NCI-H748 (cell line): ENCODE results near the gene FOXP3.

ENCODE experiments used
- DNase-seq: peaks from one replicate; lab custom pipeline; 2025; ENCODE audit not compliant: unreplicated experiment; lab: John Stamatoyannopoulos, UW

The FOXP3 gene

DNA sequence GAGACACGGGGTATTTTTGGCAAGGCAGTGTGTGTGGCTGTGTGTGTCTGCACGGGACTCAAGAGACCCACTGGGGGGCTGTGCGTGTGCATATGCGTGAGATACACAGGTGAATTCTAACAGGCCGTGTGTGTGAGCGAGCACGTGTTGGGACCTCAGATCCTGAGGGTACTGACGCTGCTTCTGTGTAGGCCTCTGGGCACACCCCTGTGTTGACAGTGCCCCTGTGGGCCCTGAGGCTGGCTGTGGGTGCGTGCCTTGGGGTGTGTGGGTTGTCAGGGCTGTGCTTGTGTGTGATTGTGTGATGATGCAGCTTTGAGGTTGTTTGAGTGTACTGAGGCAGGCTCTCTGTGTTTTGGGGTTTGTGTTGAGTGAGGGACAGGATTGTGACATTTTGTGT, 13.9 kb downstream of the FOXP3 start:
- no peak for DNase-seq

- DNase-seq, result no peak
These were observed 14.4 kb downstream of the FOXP3 start for GRCh38 chrX:49250066-49250465.

DNA sequence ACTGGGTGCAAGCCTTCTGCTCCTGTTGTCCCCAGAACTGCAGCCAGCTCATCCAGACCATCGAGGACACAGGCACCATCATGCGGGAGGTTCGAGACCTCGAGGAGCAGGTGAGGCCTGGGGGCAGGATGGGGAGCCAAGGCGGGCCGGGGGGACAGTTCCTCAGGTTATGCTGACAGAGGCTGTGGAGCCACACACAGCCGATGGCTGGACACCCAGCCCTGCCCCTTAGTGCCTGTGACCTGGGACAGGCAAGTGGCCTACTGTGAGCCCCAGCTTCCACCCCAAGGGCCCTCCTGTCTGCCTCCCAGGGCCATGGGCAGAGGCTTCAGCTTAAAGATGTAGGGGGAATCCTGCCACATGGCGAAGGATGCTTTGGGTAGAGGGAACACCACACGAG, 14.9 kb downstream of the FOXP3 start:
- no peak for DNase-seq

DNA sequence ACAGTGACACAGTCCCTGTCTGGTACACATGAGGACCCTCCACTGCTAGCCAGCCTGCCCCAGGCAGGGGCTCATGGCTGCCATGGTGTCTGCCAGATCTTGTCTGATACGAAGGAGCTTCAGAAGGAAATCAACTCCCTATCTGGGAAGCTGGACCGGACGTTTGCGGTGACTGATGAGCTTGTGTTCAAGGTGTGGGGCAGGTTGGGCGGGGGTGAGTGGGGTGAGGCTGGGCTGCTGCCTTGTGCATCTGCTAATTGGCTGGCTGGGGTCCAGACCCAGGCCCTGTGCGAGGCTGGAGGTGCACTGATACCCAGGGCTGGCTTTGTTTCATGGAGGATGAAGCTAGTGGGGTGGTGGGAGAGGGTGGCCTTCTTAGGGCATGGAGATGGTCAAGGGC, 15.4 kb downstream of the FOXP3 start:
- DNase-seq, result no peak

GRCh38 chrX:49247916-49248811, 16.3 kb downstream of the FOXP3 start:
- no peak for DNase-seq

GRCh38 chrX:49247346-49247745, 17.2 kb downstream of the FOXP3 start:
- no peak for DNase-seq

DNA sequence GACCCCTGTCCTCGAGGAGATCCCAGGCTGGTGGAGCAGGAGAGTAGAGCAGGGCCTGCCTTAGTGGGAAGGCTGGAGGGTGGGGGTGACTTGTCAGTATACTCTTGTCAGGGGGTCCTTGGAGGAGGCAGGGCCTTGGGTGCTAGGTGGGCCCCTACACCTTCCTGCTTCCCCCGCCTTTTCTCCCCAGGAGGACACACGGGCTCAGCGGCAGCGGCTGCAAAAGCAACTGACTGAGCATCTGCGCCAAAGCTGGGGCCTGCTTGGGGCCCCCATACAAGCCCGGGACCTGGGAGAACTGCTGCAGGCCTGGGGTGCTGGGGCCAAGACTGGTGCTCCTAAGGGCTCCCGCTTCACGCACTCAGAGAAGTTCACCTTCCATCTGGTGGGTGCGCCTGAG, 18.0 kb downstream of the FOXP3 start:
- no peak for DNase-seq

- no peak for DNase-seq
These were observed 20.3 kb downstream of the FOXP3 start for GRCh38 chrX:49244207-49244606.

- no peak for DNase-seq
These were observed 21.3 kb downstream of the FOXP3 start for GRCh38 chrX:49243166-49243565.

- DNase-seq, result no peak
These were observed 21.9 kb downstream of the FOXP3 start for GRCh38 chrX:49242545-49243066.

DNA sequence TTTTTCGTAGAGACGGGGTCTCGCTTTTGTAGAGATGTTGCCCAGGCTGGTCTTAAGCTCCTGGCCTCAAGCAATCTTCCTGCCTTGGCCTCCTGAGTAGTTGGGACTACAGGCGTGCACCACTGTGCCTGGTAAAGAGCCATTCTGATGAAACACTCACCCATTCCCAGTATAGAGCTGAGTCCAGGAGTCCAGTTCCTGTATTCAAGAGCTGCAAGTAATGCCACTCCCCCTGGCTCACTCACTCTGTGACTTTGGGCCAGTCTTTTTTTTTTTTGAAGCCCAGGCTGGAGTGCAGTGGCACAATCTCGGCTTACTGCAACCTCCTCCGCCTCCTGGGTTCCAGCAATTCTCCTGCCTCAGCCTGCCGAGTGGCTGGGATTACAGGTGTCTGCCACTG, 25.8 kb downstream of the FOXP3 start:
- no peak for DNase-seq

- DNase-seq, result no peak
These were observed 27.4 kb downstream of the FOXP3 start for GRCh38 chrX:49237060-49237459.

- no peak for DNase-seq
These were observed 30.5 kb downstream of the FOXP3 start for GRCh38 chrX:49233887-49234555.

- no peak for DNase-seq
These were observed 31.3 kb downstream of the FOXP3 start, which contains the start of gene CACNA1F for GRCh38 chrX:49233176-49233575. TSS of gene CACNA1F (minus strand) at chrX:49233340. CDS start at chrX:49233309, 31 bp downstream.

DNA sequence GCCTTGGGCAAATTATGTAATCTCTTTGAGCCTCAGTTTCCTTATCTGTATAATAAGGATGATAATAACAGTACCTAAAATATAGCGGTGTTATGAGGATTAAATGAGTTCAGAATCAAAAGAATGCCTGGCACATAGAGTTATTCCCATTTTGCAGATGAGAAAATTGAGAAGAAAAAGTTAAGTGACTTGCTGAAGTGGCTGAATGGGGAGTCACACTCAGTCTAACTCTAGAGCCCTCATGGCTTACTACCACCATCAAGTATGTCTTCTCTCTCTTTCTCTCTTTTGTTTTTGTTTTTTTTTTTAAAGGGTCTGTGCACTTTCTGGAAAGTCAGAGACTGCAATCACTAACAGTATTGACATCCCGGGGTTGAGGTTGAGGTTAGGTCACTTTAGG, 32.0 kb downstream of the FOXP3 start:
- no peak for DNase-seq

DNA sequence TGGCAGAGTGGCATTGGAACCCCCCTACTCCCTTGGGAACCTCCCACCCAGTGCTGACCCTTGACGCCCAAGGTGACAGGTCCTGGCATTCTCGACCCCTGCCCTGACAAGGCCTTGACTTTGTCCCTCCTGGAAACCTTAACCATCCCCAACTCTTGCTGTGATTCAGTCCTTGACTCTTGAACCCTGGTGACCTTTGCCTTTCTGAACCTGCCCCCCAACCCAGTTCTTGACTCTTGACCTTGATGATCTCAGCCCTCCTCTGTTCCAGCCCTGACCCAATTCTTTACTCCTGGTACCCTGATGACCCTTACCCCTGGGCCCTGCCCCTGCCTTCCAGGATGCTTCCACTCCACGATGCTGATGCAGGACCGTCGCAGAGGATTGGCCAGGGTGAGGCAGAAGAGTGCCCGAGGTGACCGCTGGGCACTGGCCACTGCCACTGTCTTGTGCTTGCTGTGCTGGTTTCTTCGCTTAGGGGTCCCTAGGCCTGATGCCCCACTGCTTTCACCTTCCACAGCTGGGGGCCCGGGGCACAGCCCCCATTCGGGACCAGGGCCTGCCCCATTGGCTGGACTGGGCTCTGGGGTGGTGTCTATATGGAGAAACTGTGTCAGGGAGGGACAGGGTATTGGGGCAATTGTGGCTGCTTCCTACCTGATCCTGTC, 33.0 kb downstream of the FOXP3 start:
- DNase-seq, result no peak

DNA sequence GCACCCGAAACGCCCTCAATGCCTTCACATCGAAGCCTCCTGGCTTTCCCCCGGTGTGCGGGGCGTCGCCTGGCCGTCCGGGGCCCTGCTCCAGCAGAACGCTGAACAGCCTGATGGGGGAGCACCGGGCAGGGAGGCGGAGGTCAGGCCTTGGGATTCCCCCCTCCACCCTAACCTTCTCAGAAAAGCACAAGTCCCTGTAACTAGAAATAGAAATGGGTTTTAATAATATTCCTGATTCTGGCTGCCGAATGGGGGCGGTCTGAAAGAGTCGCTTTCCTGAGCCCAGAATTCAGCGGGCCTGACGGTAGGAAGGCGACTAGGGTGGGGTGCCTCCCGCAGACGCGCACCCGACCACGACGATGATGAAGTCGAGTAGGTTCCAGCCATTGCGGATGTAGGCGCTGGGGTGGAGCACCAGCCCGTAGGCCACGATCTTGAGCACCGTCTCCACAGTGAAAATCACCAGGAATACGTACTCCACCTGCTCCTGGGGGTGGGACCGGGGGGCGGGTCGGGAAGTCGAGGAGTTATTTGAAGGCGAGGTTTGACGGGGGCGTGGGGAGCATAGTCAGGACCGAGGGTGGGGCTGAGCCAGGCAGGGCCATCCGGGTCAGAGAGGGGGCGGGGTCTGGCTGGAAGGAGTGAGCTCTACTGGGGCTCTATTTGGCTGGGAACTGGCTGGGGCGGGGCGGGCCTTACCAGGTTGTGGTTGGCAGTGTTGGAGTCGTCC, 33.8 kb downstream of the FOXP3 start:
- no peak for DNase-seq

DNA sequence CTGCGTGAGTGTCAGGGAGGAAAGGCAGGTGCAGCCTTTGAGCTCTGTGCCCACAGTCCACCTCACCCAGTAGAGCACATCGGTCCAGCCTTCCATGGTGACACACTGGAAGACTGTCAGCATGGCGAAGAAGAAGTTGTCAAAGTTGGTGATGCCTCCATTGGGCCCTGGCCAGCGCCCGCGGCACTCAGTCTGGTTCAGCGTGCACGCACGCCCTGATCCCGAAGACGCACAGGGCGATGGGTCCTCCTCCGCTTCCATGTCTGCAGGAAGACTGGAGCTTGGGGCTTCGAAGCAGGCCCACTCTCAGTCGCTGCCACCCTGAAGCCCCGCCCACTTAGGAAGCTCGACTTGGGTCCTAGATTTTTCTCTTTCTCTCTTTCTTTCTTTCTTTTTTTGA, 36.3 kb downstream of the FOXP3 start:
- DNase-seq, result no peak

DNA sequence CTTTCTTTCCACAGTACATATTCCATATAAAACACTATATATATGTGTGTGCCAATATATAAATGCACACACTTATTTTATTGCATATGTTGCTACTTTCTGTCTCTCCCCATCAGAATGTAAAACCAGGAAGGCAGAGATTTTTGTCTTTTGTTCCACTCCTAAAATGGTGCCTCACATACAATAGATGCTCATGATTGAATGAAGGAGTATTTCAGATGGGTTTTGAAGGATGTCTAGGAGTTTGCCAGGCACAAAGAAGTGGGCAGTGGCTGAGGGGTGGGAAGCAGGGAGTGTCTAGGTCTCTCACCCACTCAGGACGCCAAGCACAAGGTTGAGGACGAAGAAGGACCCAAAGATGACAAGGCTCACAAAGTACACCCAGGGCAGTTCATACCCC, 36.8 kb downstream of the FOXP3 start:
- DNase-seq, result no peak

GRCh38 chrX:49226946-49227345, 37.6 kb downstream of the FOXP3 start:
- DNase-seq, result no peak

- DNase-seq, result no peak
These were observed 38.7 kb downstream of the FOXP3 start for GRCh38 chrX:49225858-49226257.
